Activated CD4-positive, alpha-beta T cell treated with anti-CD3 and anti-CD28 coated beads, Interleukin-2, amount 50 U/mL, for 24 hours (primary cell): ENCODE results near the gene MAP3K20.

ENCODE experiments used
- DNase-seq, 2 donors: peaks; one replicate each; pipeline ENCODE4 v3.0.0-alpha.2; 2020; ENCODE audit warnings: low read depth in 1 of 2, low spot score in 1 of 2

Gene MAP3K20

GRCh38 chr2:173050684-173051083 is 25.0 kb upstream of the MAP3K20 start:
- DNase-seq, result no peak

GRCh38 chr2:173051463-173052215 is 24.0 kb upstream of the MAP3K20 start:
- no peak for DNase-seq

- DNase-seq, result no peak
Observed at GRCh38 chr2:173053043-173053699, 22.5 kb upstream of the MAP3K20 start.

- DNase-seq, result no peak
Observed at GRCh38 chr2:173054466-173054865, 21.2 kb upstream of the MAP3K20 start.

- no peak for DNase-seq
Observed at GRCh38 chr2:173056705-173057364, 18.8 kb upstream of the MAP3K20 start.

- DNase-seq, result no peak
Observed at GRCh38 chr2:173058097-173058496, 17.5 kb upstream of the MAP3K20 start.

- no peak for DNase-seq
Observed at GRCh38 chr2:173058673-173059072, 17.0 kb upstream of the MAP3K20 start.

GRCh38 chr2:173059292-173059691 is 16.4 kb upstream of the MAP3K20 start:
- DNase-seq, result no peak

GRCh38 chr2:173059971-173060461 is 15.6 kb upstream of the MAP3K20 start:
- DNase-seq, result no peak

- DNase-seq, result no peak
Observed at GRCh38 chr2:173062801-173063200, 12.8 kb upstream of the MAP3K20 start.

GRCh38 chr2:173064151-173064805 is 11.4 kb upstream of the MAP3K20 start:
- no peak for DNase-seq

GRCh38 chr2:173066887-173067676 is 8.6 kb upstream of the MAP3K20 start:
- DNase-seq, result no peak

GRCh38 chr2:173075056-173075780 is 428 bp upstream of the MAP3K20 start:
- no peak for DNase-seq

GRCh38 chr2:173076581-173077345 is 1.1 kb downstream of the MAP3K20 start:
- DNase-seq, result no peak

GRCh38 chr2:173077506-173078177 is 2.0 kb downstream of the MAP3K20 start:
- no peak for DNase-seq

GRCh38 chr2:173079141-173079540 is 3.5 kb downstream of the MAP3K20 start:
- no peak for DNase-seq

- no peak for DNase-seq
Observed at GRCh38 chr2:173079973-173080860, 4.6 kb downstream of the MAP3K20 start.
